A673 (cell line): ENCODE measurements around the gene PTP4A2.

Source experiments
- CTCF ChIP-seq: fragments of 300-800, 200-600 bp; sonication (generic); conservative IDR thresholded peaks from 2 replicates; pipeline ENCODE4 v1.5.1; 2017; ENCODE audit warnings: low read depth, mild to moderate bottlenecking, antibody characterized with exemption, low read length, moderate library complexity, mixed read lengths
- EZH2 ChIP-seq: fragments of 200-600 bp; sonication (generic); IDR thresholded peaks from 2 replicates; pipeline ENCODE4 v1.6.1; 2017; ENCODE audit warnings: borderline replicate concordance, low read depth, mild to moderate bottlenecking, mixed read lengths, antibody characterized with exemption, low read length; ENCODE audit not compliant: poor library complexity, severe bottlenecking

- TF ChIP-seq CTCF (no peak), EZH2 (no peak)
These were observed 58.1 kb downstream of the PTP4A2 start for GRCh38 chr1:31879981-31880608.
